GM12864 (cell line): Measurements from ENCODE around the gene RPUSD3.

Experiments
- DNase-seq: peaks from one replicate; pipeline ENCODE4 v3.0.0-alpha.2; 2011; ENCODE audit warnings: low read depth
- H3K4me3 ChIP-seq: 2 replicates; pipeline ENCODE4 v1.5.1; 2011; ENCODE audit warnings: mild to moderate bottlenecking, low read depth, low read length, control low read depth
- CTCF ChIP-seq: IDR thresholded peaks from 2 replicates; pipeline ENCODE4 v1.5.1; 2011; ENCODE audit warnings: low read depth, mild to moderate bottlenecking, moderate library complexity, low read length, control low read depth, inconsistent platforms; ENCODE audit errors: missing control alignments

Gene RPUSD3

GRCh38 chr3:9792405-9793160 is 51.2 kb downstream of the RPUSD3 start, which contains the start of the genes ARPC4 and TADA3:
Gene ARPC4, plus strand, starts transcription at chr3:9793082. Its CDS starts 40 bp downstream, at chr3:9793122.
Gene TADA3, minus strand, starts transcription at chr3:9792473. Its CDS starts 1,007 bp downstream, at chr3:9791466.
- peak; percentile 93 for DNase-seq
- H3K4me3 ChIP-seq: peak within 1 kb of the TSS; percentile 64
- TF ChIP-seq CTCF: peak; percentile 25

- peak overlapping the region; percentile 64 for H3K4me3 ChIP-seq
- DNase-seq: no peak
- TF ChIP-seq CTCF: no peak
These were observed 51.9 kb downstream of the RPUSD3 start for GRCh38 chr3:9791790-9792404.

DNA sequence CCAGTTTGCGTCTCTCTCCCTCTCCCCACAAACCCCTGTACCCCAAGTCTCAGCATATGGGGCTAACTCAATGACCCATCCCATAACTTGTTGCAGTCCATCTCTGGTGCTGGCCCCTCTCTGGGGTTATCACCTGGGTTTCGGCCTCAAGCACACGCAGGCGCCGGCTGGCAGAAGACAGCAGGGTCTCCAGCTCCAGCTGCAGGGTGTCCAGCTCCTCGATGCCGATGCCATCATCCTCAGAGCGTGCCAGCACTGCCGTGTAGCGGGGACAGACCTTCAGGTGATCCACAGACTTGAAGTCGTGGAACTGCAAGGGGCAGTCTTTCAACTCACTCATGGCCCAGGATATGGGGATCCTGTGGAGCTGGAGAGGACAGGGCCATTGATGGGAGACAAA is 52.7 kb downstream of the RPUSD3 start:
- no peak for DNase-seq
- H3K4me3 ChIP-seq: peak overlapping the region; percentile 64
- TF ChIP-seq CTCF: no peak
